ENCODE measurements around the gene BGN.
A peak's percentile ranks its signal among the peaks of the same experiment; 100 is the strongest.

Gene BGN

DNA sequence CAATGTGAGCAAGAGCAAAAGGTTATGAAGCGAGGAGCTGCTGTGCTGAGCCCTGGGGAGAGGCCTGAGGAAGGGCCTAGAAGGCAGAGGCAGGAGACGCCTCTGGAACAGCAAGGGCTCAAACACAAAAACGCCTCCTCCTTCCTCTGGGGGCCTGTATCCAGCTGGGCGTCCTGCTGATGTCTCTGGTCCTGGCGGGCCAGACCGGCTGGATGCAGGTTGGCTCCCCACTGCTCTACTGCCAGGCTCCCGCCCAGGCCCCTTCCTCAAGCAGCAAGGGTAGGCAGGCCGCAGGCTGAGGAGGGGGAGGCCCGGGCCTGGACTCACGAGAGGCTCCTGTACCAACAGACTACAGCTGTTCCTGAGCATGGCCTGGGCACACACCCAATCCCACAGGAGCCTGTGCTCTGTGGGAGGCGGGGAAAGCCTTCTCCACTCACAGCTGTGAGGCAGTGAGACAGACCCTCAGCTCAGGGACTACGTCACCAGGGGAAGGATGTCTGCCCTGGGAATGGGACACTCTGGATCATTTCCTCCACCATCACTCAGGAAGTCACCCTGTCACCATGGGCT is 26.7 kb upstream of the BGN start:
- H3K4me3 ChIP-seq (replicated peaks in 1 of 2; ENCODE audit: low read depth in 2 of 2, low read length in 2 of 2), result no peak overlapping the region
- TF ChIP-seq, protein P1, sequence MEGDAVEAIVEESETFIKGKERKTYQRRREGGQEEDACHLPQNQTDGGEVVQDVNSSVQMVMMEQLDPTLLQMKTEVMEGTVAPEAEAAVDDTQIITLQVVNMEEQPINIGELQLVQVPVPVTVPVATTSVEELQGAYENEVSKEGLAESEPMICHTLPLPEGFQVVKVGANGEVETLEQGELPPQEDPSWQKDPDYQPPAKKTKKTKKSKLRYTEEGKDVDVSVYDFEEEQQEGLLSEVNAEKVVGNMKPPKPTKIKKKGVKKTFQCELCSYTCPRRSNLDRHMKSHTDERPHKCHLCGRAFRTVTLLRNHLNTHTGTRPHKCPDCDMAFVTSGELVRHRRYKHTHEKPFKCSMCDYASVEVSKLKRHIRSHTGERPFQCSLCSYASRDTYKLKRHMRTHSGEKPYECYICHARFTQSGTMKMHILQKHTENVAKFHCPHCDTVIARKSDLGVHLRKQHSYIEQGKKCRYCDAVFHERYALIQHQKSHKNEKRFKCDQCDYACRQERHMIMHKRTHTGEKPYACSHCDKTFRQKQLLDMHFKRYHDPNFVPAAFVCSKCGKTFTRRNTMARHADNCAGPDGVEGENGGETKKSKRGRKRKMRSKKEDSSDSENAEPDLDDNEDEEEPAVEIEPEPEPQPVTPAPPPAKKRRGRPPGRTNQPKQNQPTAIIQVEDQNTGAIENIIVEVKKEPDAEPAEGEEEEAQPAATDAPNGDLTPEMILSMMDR (IDR thresholded peaks at IDR 0.05; ENCODE audit: low read depth, low read length), result no peak
- no peak for DNase-seq (ENCODE audit: low read depth in 2 of 2)

DNA sequence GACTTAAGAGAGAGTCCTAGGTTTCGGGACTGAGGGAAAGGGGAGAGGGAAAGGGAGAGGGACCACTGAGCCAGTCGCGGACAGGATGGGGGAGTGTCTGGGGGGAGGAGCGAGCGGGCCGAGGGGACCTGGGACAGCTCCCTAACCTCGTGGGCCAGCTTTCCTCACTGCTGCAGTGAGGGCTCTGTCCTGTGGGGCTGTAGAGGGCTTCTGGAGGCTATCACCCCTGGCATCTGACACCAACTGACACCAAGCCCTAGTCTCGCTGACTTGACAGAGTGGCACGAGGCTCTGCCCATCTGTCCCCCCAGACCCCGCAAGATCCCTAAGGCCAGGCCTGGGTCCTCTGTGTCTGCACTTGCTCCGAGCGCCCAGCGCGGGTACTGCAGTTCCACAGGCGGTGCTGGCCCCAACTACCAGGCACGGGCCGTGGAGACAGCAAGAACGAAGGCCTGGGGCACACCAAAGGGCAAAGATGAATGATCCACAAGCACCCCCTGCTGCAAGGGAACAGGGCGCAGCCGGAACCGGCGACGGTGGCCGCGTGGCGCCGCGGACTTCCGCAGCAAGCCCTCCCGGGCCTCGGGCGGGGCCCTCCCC is 24.9 kb upstream of the BGN start:
- TF ChIP-seq, protein P1 (IDR thresholded peaks at IDR 0.05; ENCODE audit: low read depth, low read length), result peak; percentile 13
- peak in 1 of 2 donors; percentile 34 for DNase-seq (ENCODE audit: low read depth in 2 of 2)
- peak overlapping the region; percentile 64 to 70 for H3K4me3 ChIP-seq (replicated peaks in 1 of 2; ENCODE audit: low read depth in 2 of 2, low read length in 2 of 2)

DNA sequence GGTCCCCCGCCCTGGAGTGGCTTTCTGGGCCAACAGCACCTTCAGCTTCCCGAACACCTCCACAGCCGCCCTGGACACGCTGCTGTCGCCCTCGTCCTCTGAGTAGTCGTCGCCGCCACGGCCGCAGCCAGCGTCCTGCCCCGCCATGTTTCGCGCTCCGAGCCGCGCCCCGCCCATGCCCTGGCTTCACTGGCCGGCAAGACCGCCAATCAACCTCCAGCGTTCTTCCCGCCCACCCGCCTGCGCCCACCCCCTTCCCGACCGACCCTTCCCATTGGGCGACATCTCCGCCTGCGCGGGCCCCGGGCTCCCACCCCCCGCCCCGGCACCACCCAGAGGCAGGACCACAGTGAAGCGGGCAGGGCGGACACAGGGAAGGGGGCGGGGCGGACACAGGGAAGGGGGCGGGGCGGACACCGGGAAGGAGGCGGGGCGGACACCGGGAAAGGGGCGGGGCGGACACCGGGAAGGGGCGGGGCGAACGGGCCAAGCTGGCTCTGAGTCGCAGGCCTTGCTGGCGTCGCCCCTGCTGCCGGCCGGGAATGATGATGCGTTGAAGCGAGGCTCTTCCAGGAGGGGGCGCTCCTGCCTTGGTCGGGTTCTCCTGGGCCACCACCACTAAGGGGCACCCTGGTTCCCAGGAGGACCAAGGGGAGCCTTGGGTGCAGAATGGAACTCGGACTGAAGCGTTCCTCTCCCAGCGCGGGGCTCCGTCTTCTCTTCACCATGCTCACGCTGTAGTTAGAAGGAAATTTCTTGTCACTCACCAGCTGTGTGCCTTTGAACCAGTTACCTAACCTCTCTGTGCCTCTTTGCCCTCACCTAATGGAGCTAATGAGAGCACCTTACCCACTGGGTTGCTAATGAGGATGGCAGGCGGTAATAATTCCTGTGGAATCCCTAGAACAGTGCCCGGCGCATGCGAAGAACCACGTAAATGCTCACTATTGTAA is 24.1 kb upstream of the BGN start, which contains the start of gene HAUS7:
Gene HAUS7 (minus strand): TSS at position 166 of the 953 bp plus-strand sequence. CDS start 19 bp downstream, at position 147.
- TF ChIP-seq, protein P1 (IDR thresholded peaks at IDR 0.05; ENCODE audit: low read depth, low read length), result peak; percentile 66
- peak; percentile 89 to 95 for DNase-seq (ENCODE audit: low read depth in 2 of 2)
- peak within 1 kb of the TSS; percentile 64 to 70 for H3K4me3 ChIP-seq (replicated peaks in 1 of 2; ENCODE audit: low read depth in 2 of 2, low read length in 2 of 2)

DNA sequence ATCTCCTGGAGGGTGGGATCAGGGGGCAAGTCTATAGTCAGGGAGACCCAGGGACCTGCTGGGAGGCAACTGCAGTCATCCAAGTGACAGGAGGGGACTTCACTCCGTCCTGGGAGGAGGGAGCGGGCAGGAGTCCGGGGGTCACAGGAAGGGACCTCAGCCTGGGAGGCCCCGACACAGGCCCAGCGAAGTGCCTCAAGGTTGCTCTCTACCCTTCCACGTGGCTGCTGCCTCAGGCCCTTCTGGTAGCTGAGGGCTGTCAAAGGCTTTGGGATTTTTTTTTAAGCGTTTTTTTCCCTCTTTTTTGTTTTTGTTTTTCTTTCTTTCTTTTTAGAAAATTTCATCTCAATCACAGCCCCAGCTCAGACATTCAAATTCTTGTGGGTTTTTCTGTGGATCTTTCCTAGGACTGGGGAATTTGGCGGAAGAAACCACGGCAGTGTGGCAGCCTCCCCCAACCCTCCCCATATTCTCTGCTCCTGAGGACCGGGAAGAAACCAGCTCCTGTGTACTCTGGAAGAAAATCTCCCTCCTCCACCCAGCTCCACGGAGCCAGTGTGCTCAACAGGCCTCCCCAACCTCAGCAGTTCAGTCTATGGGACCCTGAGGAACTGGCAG is 23.0 kb upstream of the BGN start:
- TF ChIP-seq, protein P1 (IDR thresholded peaks at IDR 0.05; ENCODE audit: low read depth, low read length), result no peak
- DNase-seq (ENCODE audit: low read depth in 2 of 2), result no peak
- no peak overlapping the region for H3K4me3 ChIP-seq (replicated peaks in 1 of 2; ENCODE audit: low read depth in 2 of 2, low read length in 2 of 2)

DNA sequence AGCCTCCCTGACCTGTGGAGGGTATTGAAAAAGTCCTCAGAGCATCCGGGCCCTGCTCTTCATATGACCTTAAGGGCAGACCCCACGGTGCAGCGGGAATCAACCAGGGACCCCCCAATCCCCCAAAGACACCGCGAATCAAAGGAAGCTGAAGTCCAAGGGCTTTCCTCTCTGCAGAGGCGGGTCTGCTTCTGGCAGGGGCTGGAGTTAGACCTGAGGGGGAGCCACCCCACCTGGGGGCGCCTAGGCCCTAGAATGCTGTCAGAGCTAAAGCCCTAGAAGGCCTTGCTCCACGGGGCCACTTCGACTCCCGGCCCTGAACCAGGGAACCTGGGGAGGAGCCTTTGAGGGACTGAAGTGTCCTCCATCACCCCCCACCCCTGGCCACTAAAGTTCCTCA is 21.7 kb upstream of the BGN start:
- no peak for DNase-seq (ENCODE audit: low read depth in 2 of 2)

DNA sequence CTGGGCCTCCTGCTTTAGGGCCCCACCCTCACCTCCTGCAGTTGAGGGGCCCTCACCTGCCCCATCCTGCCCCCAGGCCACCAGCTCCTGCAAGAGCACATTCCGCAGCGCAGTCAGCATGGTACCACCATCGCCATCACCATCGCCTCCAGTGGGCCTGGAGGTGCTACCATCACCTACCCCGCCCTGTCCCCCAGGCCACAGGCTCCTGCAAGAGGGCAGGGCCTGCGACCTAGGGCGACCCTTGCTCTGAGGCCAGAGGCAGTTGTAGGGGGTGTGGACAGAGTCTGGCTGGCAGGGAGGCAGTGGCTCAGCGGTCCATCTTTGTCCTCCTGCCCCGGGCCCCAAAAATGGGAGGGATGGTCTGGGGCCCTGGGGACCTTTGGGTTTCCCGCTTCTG is 20.5 kb upstream of the BGN start:
- DNase-seq (ENCODE audit: low read depth in 2 of 2), result no peak
- H3K4me3 ChIP-seq (replicated peaks in 1 of 2; ENCODE audit: low read depth in 2 of 2, low read length in 2 of 2), result no peak overlapping the region
- TF ChIP-seq, protein P1 (IDR thresholded peaks at IDR 0.05; ENCODE audit: low read depth, low read length), result no peak

More for the DNA sequence above, 21.7 kb upstream of the BGN start:
- TF ChIP-seq, protein P1 (IDR thresholded peaks at IDR 0.05; ENCODE audit: low read depth, low read length), result no peak
- no peak overlapping the region for H3K4me3 ChIP-seq (replicated peaks in 1 of 2; ENCODE audit: low read depth in 2 of 2, low read length in 2 of 2)
